IPS DF 6.9 (cell line): ENCODE data around the gene SPRR2A.
"Not testable (repeated sequence)": the region's sequence is repeated elsewhere in the genome, so short reads cannot be mapped to it uniquely, and the experiment has no call there.

ENCODE experiments used
- DNase-seq: peaks from one replicate; pipeline ENCODE4 v3.0.0-alpha.2; 2013; ENCODE audit warnings: low read depth, low spot score
- H3K27ac ChIP-seq: one replicate; pipeline ENCODE4 v1.5.1; 2013; ENCODE audit warnings: low read length, control low read depth
- H3K27me3 ChIP-seq: 2 replicates; pipeline ENCODE4 v1.6.1; 2013; ENCODE audit warnings: mild to moderate bottlenecking, low read length; ENCODE audit not compliant: control insufficient read depth, insufficient read depth
- H3K36me3 ChIP-seq: 2 replicates; pipeline ENCODE4 v1.6.1; 2013; ENCODE audit warnings: low read length; ENCODE audit not compliant: control insufficient read depth, insufficient read depth
- H3K4me1 ChIP-seq: 2 replicates; pipeline ENCODE4 v1.6.1; 2013; ENCODE audit warnings: low read length; ENCODE audit not compliant: control insufficient read depth, insufficient read depth
- H3K4me3 ChIP-seq: 2 replicates; pipeline ENCODE4 v1.5.1; 2013; ENCODE audit warnings: mild to moderate bottlenecking, low read length
- H3K9me3 ChIP-seq: 2 replicates; pipeline ENCODE4 v1.6.1; 2013; ENCODE audit warnings: low read length, inconsistent platforms; ENCODE audit not compliant: control insufficient read depth, insufficient read depth
- WGBS: extraction: QIAGEN DNeasy Blood & Tissue Kit; methylation state at CpG from one replicate; pipeline ENCODE4 v1.1.7; 2013; ENCODE audit warnings: mixed read lengths, missing lambda C conversion rate; ENCODE audit not compliant: insufficient read length, insufficient coverage; 5-methylcytosine and 5-hydroxymethylcytosine counted together

SPRR2A gene

DNA sequence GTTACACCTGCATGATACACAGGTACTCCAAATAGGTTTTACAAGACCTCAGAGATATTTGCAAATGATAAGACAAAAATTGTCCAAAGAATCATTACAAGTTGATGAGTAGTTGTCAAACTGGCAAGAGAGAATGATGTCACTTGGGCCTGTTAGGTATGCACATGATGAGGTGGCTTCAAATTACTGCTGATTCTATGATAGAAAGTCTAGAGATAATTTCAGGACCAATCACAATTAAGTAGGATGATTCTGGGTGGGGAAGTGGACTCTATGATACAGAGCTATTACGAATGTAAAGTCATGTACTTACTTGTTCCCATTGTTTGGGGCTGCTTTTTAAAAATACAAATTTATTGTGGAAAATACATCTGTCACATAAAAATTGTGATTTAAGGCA is 31.5 kb downstream of the SPRR2A start:
- H3K9me3 ChIP-seq, result no peaks in the 10 kb centered on the region
- no CpG with 5 or more reads among the region's 1 CpG for WGBS

GRCh38 chr1:153024413-153024812 is 32.9 kb downstream of the SPRR2A start:
- DNase-seq, result no peak

More for the DNA sequence above, 31.5 kb downstream of the SPRR2A start:
- H3K36me3 ChIP-seq, result no peaks in the 10 kb centered on the region
- no peaks in the 10 kb centered on the region for H3K27me3 ChIP-seq
- H3K4me3 ChIP-seq, result no peak overlapping the region
- no peak for DNase-seq
- H3K27ac ChIP-seq, result no peak overlapping the region
- no peaks in the 10 kb centered on the region for H3K4me1 ChIP-seq

DNA sequence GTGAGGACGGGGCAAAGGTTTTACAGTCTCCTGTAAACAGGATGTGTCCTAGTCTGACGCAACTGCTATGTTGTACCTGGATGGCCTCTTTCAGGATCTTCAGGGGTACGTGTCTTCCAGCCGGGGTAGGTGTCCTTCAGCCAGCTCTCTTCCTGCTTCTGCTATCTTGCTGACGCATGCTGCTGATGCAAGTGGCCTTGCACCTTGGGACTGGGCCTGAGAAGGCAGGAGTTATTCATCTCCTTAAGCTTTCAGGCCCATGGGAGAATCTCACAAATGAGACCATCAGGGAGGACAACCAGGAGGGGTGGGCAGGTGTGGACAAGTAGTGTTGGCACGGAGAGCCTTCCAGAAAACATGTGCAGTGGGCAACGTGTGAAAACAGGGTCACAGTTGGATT is 34.2 kb downstream of the SPRR2A start:
- no peak overlapping the region for H3K4me3 ChIP-seq
- H3K9me3 ChIP-seq, result no peaks in the 10 kb centered on the region
- H3K27ac ChIP-seq, result no peak overlapping the region
- H3K4me1 ChIP-seq, result no peaks in the 10 kb centered on the region
- no CpG with 5 or more reads among the region's 7 CpGs for WGBS
- no peaks in the 10 kb centered on the region for H3K27me3 ChIP-seq
- DNase-seq, result no peak
- no peaks in the 10 kb centered on the region for H3K36me3 ChIP-seq

More at GRCh38 chr1:153024413-153024812, 32.9 kb downstream of the SPRR2A start:
- Histone ChIP-seq H3K27me3 (no peaks in the 10 kb centered on the region), H3K27ac (no peak overlapping the region), H3K9me3 (no peaks in the 10 kb centered on the region), H3K36me3 (no peaks in the 10 kb centered on the region), H3K4me3 (no peak overlapping the region), H3K4me1 (no peaks in the 10 kb centered on the region)
- no CpG with 5 or more reads among the region's 1 CpG for WGBS

GRCh38 chr1:153022340-153022739 is 35.0 kb downstream of the SPRR2A start:
- H3K36me3 ChIP-seq, H3K9me3 ChIP-seq, H3K27ac ChIP-seq, H3K4me3 ChIP-seq, H3K4me1 ChIP-seq, H3K27me3 ChIP-seq, DNase-seq: not testable (repeated sequence)
- WGBS, result no CpG with 5 or more reads among the region's 9 CpGs

DNA sequence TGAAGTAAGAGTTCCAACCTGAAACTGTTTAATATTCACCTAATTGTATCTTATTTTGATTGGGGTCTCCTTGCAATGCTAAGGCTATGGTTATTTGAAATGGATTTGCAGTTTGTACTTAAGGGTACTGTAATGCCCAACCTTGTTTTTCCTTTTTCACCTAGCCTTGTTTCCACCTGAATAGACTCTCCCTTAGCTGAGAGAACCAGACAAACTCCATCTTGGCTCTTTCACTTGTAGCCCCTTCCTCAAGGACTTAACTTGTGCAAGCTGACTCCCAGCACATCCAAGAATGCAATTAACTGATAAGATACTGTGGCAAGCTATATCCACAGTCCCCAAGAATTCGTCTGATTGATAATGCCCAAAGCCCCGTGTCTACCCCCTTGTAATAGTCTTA is 35.5 kb downstream of the SPRR2A start:
- H3K4me3 ChIP-seq, H3K9me3 ChIP-seq, H3K4me1 ChIP-seq, DNase-seq, H3K36me3 ChIP-seq, H3K27me3 ChIP-seq, H3K27ac ChIP-seq: not testable (repeated sequence)
- WGBS, result no CpG with 5 or more reads among the region's 2 CpGs

DNA sequence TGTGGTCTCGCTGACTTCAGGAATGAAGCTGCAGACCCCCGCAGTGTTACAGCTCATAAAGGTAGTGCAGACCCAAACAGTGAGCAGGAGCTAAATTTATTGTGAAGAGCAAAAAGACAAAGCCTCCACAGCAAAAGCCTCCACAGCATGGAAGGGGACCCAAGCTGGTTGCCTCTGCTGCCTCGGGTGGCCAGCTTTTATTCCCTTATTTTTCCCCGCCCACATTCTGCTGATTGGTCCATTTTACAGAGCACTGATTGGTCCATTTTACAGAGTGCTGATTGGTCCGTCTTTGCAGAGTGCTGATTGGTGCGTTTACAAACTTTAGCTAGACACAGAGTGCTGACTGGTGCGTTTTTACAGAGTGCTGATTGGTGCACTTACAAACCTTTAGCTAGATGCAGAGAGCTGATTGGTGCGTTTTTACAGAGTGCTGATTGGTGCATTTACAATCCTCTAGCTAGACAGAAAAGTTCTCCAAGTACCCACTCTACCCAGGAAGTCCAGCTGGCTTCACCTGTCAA is 46.0 kb downstream of the SPRR2A start:
- H3K4me1 ChIP-seq, H3K27me3 ChIP-seq, DNase-seq, H3K4me3 ChIP-seq, H3K36me3 ChIP-seq, H3K9me3 ChIP-seq, H3K27ac ChIP-seq: not testable (repeated sequence)
- WGBS, result no CpG with 5 or more reads among the region's 8 CpGs
